ENCODE data around the gene CORO7. TPM values are rescaled to one million over a fixed set of nuclear protein-coding genes. Genes with fewer than 3 reads are reported as not detected.

Gene CORO7
- total and polyA plus RNA-seq, 9 of the 15 experiments (the other 6 are each of a cell fraction or from before 2014, with no cell fraction given), result 0.45 to 77.2 (median 18.7) TPM

DNA sequence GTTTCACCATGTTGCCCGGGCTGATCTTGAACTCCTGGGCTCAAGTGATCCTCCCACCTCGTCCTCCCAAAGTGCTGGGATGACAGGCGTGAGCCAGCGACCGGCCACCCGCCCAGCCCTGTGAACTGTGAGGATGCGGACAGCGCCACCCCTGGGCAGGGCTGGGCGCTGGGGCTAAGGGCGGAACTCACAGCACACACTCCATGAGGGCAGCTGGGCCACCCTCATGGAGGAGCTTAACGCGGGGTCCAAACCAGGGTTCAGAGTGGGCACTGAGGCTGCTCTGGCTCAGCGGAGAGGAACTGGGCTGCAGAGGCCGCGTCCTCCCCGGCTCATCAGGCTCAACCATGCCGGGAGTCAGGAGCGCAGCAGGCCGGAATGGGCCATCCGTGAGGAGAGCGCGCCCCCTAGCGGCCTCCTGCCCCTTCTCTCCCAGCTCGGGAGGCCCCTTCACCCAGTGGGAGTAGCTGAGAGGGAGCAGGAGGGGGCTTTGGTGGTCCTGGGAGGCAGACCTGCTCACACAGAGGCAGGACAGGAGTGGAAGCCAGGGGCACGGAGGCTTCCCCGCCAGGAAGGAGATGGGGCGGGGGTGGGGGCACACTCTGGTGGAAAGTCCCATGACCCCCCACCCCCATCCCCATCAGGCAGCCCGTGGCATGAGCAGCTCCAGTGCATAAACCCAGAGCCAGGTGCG lies 13.8 kb downstream of the CORO7 start (continued):
- TF ChIP-seq PREB (CRISPR knock-in tag; IDR thresholded peaks at IDR 0.05) (no peak), ZFP36 (IDR thresholded peaks at IDR 0.05; ENCODE audit: low read depth, low read length, partially characterized antibody) (no peak), PCBP1 (IDR thresholded peaks at IDR 0.05; ENCODE audit: low read depth, low read length, poor library complexity, severe bottlenecking) (peak; percentile 42), ZNF75A (CRISPR knock-in tag; IDR thresholded peaks at IDR 0.05) (no peak), HSF4 (CRISPR knock-in tag; IDR thresholded peaks at IDR 0.05; ENCODE audit: borderline replicate concordance) (no peak), RBM25 (IDR thresholded peaks at IDR 0.05; ENCODE audit: low read depth, low read length, severe bottlenecking) (no peak), ZFP1 (CRISPR knock-in tag; IDR thresholded peaks at IDR 0.05) (no peak), ZC3H4 (CRISPR knock-in tag; IDR thresholded peaks at IDR 0.05; ENCODE audit: borderline replicate concordance) (no peak), USF1 (CRISPR knock-in tag; IDR thresholded peaks at IDR 0.05) (no peak), HNRNPUL1 (IDR thresholded peaks at IDR 0.05; ENCODE audit: low read length) (no peak), ZNF324 (CRISPR knock-in tag; IDR thresholded peaks at IDR 0.05) (no peak), AFF1 (IDR thresholded peaks at IDR 0.05; ENCODE audit: low read depth in 1 of 2, partially characterized antibody in 2 of 2) (no peak), FOXA1 (IDR thresholded peaks at IDR 0.05; ENCODE audit: borderline replicate concordance) (no peak), ZKSCAN3 (CRISPR knock-in tag; IDR thresholded peaks at IDR 0.05) (no peak), POLR2G (IDR thresholded peaks at IDR 0.05; ENCODE audit: low read depth, low read length) (peak; percentile 66), POLR3G (IDR thresholded peaks at IDR 0.05; ENCODE audit: extremely low read depth, insufficient read length, insufficient replicate concordance) (no peak), CHD2 (IDR thresholded peaks at IDR 0.05; ENCODE audit: low read depth, low read length) (0 out of 2 replicates have a peak, but pooled peaks have one; percentile 24), E2F3 (CRISPR knock-in tag; IDR thresholded peaks at IDR 0.05) (no peak)
- TF ChIP-seq, protein P1, sequence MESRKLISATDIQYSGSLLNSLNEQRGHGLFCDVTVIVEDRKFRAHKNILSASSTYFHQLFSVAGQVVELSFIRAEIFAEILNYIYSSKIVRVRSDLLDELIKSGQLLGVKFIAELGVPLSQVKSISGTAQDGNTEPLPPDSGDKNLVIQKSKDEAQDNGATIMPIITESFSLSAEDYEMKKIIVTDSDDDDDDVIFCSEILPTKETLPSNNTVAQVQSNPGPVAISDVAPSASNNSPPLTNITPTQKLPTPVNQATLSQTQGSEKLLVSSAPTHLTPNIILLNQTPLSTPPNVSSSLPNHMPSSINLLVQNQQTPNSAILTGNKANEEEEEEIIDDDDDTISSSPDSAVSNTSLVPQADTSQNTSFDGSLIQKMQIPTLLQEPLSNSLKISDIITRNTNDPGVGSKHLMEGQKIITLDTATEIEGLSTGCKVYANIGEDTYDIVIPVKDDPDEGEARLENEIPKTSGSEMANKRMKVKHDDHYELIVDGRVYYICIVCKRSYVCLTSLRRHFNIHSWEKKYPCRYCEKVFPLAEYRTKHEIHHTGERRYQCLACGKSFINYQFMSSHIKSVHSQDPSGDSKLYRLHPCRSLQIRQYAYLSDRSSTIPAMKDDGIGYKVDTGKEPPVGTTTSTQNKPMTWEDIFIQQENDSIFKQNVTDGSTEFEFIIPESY (CRISPR knock-in tag; IDR thresholded peaks at IDR 0.05), result peak; percentile 96

Data from K562 (cell line).